Neural cell (in vitro differentiated cells): ENCODE measurements around the gene SRRD. TPM values are rescaled to one million over a fixed set of nuclear protein-coding genes. Genes with fewer than 3 reads are reported as not detected.

ENCODE experiments used
- H2AFZ ChIP-seq: fragments of 200-600, 300-800 bp; sonication (generic), shearing (Covaris generic); 2 replicates; pipeline ENCODE4 v1.6.0; 2014; ENCODE audit warnings: low read depth, mild to moderate bottlenecking, antibody characterized with exemption, low read length, moderate library complexity
- H3F3A ChIP-seq: fragments of 200-600 bp; shearing (Covaris generic); 2 replicates; pipeline ENCODE4 v1.6.1; 2016; ENCODE audit warnings: mild to moderate bottlenecking, moderate library complexity, mixed read lengths, antibody characterized with exemption, low read length; ENCODE audit not compliant: insufficient read depth, poor library complexity, severe bottlenecking
- H3K27ac ChIP-seq: fragments of 200-600, 300-800 bp; sonication (generic), shearing (Covaris generic); 2 replicates; pipeline ENCODE4 v1.5.1; 2014; ENCODE audit warnings: mild to moderate bottlenecking, low read length, moderate library complexity
- H3K27me3 ChIP-seq: fragments of 300-800, 200-600 bp; sonication (generic), shearing (Covaris generic); 2 replicates; pipeline ENCODE4 v1.6.0; 2014; ENCODE audit warnings: mild to moderate bottlenecking, low read depth, low read length, moderate library complexity; ENCODE audit not compliant: insufficient read depth
- H3K36me3 ChIP-seq: fragments of 300-800, 200-600 bp; sonication (generic), shearing (Covaris generic); 2 replicates; pipeline ENCODE4 v1.5.1; 2014; ENCODE audit warnings: mild to moderate bottlenecking, antibody characterized with exemption, low read length, moderate library complexity; ENCODE audit not compliant: insufficient read depth
- H3K4me2 ChIP-seq: fragments of 300-800, 200-600 bp; sonication (generic), shearing (Covaris generic); 2 replicates; pipeline ENCODE4 v1.6.0; 2014; ENCODE audit warnings: mild to moderate bottlenecking, low read length
- H3K4me3 ChIP-seq: fragments of 300-800, 200-600 bp; sonication (generic), shearing (Covaris generic); 2 replicates; pipeline ENCODE4 v1.5.1; 2014; ENCODE audit warnings: mild to moderate bottlenecking, low read length, moderate library complexity
- H3K79me2 ChIP-seq: fragments of 200-600 bp; shearing (Covaris generic); replicated peaks from 2 replicates; pipeline ENCODE4 v1.6.0; 2014; ENCODE audit warnings: mild to moderate bottlenecking, low read length, moderate library complexity; ENCODE audit not compliant: insufficient read depth
- H3K9ac ChIP-seq: fragments of 300-800, 200-600 bp; sonication (generic), shearing (Covaris generic); 2 replicates; pipeline ENCODE4 v1.6.1; 2016; ENCODE audit warnings: mild to moderate bottlenecking, low read length, mixed read lengths
- H3K9me2 ChIP-seq: fragments of 200-600 bp; shearing (Covaris generic); 2 replicates; pipeline ENCODE4 v1.6.1; 2016; ENCODE audit warnings: mild to moderate bottlenecking, low read length, mixed read lengths; ENCODE audit not compliant: insufficient read depth
- H3K9me3 ChIP-seq: fragments of 200-600, 300-800 bp; sonication (generic), shearing (Covaris generic); 2 replicates; pipeline ENCODE4 v1.6.1; 2016; ENCODE audit warnings: mild to moderate bottlenecking, mixed run types, low read length, moderate library complexity, mixed read lengths
- H4K20me1 ChIP-seq: fragments of 200-600 bp; shearing (Covaris generic); 2 replicates; pipeline ENCODE4 v1.6.1; 2016; ENCODE audit warnings: mild to moderate bottlenecking, mixed run types; ENCODE audit not compliant: insufficient read depth
- EP300 ChIP-seq: fragments of 450-650 bp; conservative IDR thresholded peaks from 2 replicates; pipeline ENCODE4 v1.6.1; 2014; ENCODE audit warnings: antibody characterized with exemption, mild to moderate bottlenecking, moderate library complexity; ENCODE audit not compliant: poor library complexity, severe bottlenecking
- EZH2 ChIP-seq: fragments of 200-600, 300-800 bp; shearing (Covaris generic), sonication (generic); IDR thresholded peaks from 2 replicates; pipeline ENCODE4 v1.6.1; 2014; ENCODE audit warnings: antibody characterized with exemption, low read length, borderline replicate concordance, mild to moderate bottlenecking; ENCODE audit not compliant: insufficient read depth, poor library complexity, severe bottlenecking
- MXI1 ChIP-seq: fragments of 450-650 bp; conservative IDR thresholded peaks from 2 replicates; pipeline ENCODE4 v1.6.1; 2014; ENCODE audit warnings: antibody characterized with exemption, mild to moderate bottlenecking; ENCODE audit not compliant: poor library complexity, severe bottlenecking
- POLR2AphosphoS5 ChIP-seq: IDR thresholded peaks from 2 replicates; pipeline ENCODE4 v1.6.1; 2012
- RAD21 ChIP-seq: fragments of 450-650 bp; conservative IDR thresholded peaks from 2 replicates; pipeline ENCODE4 v1.6.1; 2014; ENCODE audit warnings: antibody characterized with exemption, mild to moderate bottlenecking, moderate library complexity
- SMC3 ChIP-seq: fragments of 450-650 bp; conservative IDR thresholded peaks from 2 replicates; pipeline ENCODE4 v1.6.1; 2014; ENCODE audit warnings: antibody characterized with exemption, mild to moderate bottlenecking, moderate library complexity; ENCODE audit not compliant: poor library complexity
- TAF1 ChIP-seq: IDR thresholded peaks from 2 replicates; pipeline ENCODE4 v1.6.1; 2012; ENCODE audit warnings: low read depth
- polyA plus RNA-seq: library from polyadenylated mRNA; depleted of rRNA; stranded (reverse); fragments of >200 nt; gene quantifications from 2 replicates; pipeline ENCODE4 v1.2.3, GENCODE V29; 2014
- TF ChIP-seq, protein P1 (sequence below): fragments of 450-650 bp; IDR thresholded peaks from 2 replicates; pipeline ENCODE4 v1.5.1; 2014; ENCODE audit warnings: antibody characterized with exemption, mild to moderate bottlenecking, moderate library complexity; ENCODE audit not compliant: poor library complexity, severe bottlenecking
- TF ChIP-seq, protein P2 (sequence below): IDR thresholded peaks from 2 replicates; pipeline ENCODE4 v1.6.1; 2012; ENCODE audit warnings: borderline replicate concordance

The SRRD gene
- polyA plus RNA-seq, 1 donor from 2014 or later = 33.9 TPM

DNA sequence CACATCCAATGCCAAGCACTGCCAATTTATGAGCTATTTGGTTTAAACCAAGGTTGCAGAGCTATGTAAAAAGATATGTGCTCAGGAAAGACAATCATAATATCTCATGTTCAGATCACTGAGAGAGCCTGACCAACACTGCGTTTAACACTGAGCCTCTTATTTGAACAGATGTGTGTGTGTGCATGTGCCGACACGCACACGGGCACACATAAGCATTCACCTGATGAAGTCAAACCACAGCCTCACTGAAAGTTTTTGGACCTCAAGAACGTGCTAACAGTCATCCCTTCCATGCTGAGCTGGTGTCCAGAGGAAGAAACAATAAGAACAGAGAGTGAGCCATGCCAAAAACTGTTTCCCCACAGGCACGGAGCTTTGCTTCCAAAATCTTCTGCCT lies 23.5 kb upstream of the SRRD start:
- Histone ChIP-seq H3K9ac (no peak overlapping the region), H3F3A (no peaks in the 10 kb centered on the region), H3K79me2 (peaks cover 7% of the 10 kb centered on the region), H3K9me2 (no peaks in the 10 kb centered on the region), H3K27me3 (no peaks in the 10 kb centered on the region), H4K20me1 (no peaks in the 10 kb centered on the region), H2AFZ (no peak overlapping the region), H3K4me2 (peak overlapping the region; percentile 12), H3K27ac (peak overlapping the region; percentile 79), H3K36me3 (peaks cover 7% of the 10 kb centered on the region), H3K9me3 (no peaks in the 10 kb centered on the region), H3K4me3 (no peak overlapping the region)
- TF ChIP-seq TAF1 (no peak), POLR2AphosphoS5 (no peak), EP300 (no peak), RAD21 (no peak), MXI1 (no peak), EZH2 (no peak), SMC3 (no peak)
- TF ChIP-seq, protein P1, sequence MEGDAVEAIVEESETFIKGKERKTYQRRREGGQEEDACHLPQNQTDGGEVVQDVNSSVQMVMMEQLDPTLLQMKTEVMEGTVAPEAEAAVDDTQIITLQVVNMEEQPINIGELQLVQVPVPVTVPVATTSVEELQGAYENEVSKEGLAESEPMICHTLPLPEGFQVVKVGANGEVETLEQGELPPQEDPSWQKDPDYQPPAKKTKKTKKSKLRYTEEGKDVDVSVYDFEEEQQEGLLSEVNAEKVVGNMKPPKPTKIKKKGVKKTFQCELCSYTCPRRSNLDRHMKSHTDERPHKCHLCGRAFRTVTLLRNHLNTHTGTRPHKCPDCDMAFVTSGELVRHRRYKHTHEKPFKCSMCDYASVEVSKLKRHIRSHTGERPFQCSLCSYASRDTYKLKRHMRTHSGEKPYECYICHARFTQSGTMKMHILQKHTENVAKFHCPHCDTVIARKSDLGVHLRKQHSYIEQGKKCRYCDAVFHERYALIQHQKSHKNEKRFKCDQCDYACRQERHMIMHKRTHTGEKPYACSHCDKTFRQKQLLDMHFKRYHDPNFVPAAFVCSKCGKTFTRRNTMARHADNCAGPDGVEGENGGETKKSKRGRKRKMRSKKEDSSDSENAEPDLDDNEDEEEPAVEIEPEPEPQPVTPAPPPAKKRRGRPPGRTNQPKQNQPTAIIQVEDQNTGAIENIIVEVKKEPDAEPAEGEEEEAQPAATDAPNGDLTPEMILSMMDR = no peak
- TF ChIP-seq, protein P2, sequence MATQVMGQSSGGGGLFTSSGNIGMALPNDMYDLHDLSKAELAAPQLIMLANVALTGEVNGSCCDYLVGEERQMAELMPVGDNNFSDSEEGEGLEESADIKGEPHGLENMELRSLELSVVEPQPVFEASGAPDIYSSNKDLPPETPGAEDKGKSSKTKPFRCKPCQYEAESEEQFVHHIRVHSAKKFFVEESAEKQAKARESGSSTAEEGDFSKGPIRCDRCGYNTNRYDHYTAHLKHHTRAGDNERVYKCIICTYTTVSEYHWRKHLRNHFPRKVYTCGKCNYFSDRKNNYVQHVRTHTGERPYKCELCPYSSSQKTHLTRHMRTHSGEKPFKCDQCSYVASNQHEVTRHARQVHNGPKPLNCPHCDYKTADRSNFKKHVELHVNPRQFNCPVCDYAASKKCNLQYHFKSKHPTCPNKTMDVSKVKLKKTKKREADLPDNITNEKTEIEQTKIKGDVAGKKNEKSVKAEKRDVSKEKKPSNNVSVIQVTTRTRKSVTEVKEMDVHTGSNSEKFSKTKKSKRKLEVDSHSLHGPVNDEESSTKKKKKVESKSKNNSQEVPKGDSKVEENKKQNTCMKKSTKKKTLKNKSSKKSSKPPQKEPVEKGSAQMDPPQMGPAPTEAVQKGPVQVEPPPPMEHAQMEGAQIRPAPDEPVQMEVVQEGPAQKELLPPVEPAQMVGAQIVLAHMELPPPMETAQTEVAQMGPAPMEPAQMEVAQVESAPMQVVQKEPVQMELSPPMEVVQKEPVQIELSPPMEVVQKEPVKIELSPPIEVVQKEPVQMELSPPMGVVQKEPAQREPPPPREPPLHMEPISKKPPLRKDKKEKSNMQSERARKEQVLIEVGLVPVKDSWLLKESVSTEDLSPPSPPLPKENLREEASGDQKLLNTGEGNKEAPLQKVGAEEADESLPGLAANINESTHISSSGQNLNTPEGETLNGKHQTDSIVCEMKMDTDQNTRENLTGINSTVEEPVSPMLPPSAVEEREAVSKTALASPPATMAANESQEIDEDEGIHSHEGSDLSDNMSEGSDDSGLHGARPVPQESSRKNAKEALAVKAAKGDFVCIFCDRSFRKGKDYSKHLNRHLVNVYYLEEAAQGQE = no peak

DNA sequence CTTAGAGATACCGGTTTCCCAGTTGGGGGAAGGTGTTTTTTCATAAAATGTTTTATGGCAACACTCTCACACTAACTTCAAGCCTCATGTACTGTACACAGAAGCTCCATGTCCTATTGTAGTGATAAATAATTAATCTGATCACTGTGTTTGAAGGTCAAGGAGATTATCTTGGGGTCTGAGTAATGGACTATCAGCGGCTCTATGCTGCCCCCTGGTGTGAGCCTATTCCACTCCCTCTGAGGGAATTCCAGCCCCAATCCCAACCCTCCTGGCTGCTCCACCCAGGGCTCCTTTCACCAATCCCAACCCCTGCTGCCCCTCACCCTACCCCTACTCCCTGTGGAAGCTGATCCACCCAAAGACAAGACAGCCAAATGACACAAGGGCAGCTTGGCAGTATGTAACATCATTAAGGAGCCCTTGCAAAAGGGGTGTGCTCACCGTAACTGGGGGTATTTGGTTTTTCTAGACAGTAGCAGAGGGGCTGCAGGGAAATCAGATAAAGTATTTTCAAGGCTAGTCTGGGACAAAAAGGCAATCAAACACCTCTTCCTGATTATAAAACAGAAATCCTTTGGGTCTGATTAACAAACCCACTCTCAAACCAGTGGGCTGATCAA lies 22.4 kb upstream of the SRRD start:
- Histone ChIP-seq H3K27ac (peak overlapping the region; percentile 79), H4K20me1 (no peaks in the 10 kb centered on the region), H3F3A (no peaks in the 10 kb centered on the region), H3K9me2 (no peaks in the 10 kb centered on the region), H2AFZ (no peak overlapping the region), H3K4me2 (peak overlapping the region; percentile 12), H3K4me3 (no peak overlapping the region), H3K9me3 (no peaks in the 10 kb centered on the region), H3K79me2 (peaks cover 7% of the 10 kb centered on the region), H3K9ac (peak overlapping the region; percentile 55), H3K27me3 (no peaks in the 10 kb centered on the region), H3K36me3 (peaks cover 10% of the 10 kb centered on the region)
- TF ChIP-seq, protein P1 = peak; percentile 95
- TF ChIP-seq POLR2AphosphoS5 = no peak
- no peak for TF ChIP-seq TAF1
- TF ChIP-seq, protein P2 = no peak
- no peak for TF ChIP-seq EZH2
- TF ChIP-seq MXI1 = peak; percentile 37
- TF ChIP-seq EP300 = peak; percentile 19
- TF ChIP-seq RAD21 = peak; percentile 94
- peak; percentile 99 for TF ChIP-seq SMC3
